ENCODE measurements around the gene BTBD9.

DNA sequence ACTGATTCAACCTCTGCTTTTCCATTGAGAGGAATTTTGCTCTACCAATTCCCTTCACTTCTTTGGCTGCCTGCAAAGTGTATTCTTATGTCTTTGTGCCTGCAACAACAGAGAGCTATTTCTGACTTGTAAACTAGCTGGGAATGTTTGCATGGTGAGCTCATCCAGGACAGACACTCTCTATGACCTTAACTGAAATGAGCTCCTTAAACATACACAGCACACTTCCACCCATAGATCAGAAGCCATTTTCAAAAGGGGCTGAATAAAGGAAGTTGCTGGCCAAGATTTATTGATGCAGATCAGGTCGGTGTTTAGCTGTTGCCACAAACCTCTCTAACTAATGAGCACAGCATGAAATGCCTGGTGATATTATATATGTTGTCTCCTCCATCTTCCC is 377.7 kb downstream of the BTBD9 start:
- TF ChIP-seq EZH2 (IDR thresholded peaks at IDR 0.05) (no peak), POLR2AphosphoS5 (IDR thresholded peaks at IDR 0.05; ENCODE audit: borderline replicate concordance, low read depth, low read length) (no peak)
